Putamen (tissue), 1 donor: ENCODE data around the gene CD80.

ENCODE experiments used
- DNase-seq: peaks from one replicate; pipeline ENCODE4 v3.0.0-alpha.2; 2016; ENCODE audit warnings: low spot score

The CD80 gene

DNA sequence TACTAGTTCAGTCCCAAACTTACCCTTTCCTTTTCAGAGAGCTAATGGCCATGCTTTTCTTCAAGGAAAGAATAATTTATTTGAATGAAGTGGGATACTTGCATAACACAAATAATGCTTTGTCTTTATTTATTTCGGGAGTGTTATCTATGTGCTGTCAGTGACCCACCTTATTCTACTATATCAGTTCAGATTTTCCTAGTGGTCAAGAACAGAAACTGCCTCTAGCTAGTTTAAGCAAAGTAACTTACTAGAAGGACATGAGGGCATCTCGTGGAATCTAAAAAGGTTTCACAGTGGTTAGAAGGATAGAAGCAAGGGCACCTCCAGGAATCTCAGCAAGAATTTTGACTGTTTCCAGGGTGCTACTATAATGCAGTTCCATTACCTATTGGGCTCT lies 64.8 kb downstream of the CD80 start:
- no peak for DNase-seq

DNA sequence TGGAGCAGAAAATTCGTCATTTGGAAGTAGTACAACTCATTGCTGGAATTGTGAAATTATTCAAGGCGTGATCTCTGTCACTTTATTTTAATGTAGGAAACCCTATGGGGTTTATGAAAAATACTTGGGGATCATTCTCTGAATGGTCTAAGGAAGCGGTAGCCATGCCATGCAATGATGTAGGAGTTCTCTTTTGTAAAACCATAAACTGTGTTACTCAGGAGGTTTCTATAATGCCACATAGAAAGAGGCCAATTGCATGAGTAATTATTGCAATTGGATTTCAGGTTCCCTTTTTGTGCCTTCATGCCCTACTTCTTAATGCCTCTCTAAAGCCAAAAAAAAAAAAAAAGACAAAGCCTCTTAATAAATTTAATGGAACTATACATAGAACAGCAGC lies 66.6 kb downstream of the CD80 start:
- DNase-seq, result no peak

DNA sequence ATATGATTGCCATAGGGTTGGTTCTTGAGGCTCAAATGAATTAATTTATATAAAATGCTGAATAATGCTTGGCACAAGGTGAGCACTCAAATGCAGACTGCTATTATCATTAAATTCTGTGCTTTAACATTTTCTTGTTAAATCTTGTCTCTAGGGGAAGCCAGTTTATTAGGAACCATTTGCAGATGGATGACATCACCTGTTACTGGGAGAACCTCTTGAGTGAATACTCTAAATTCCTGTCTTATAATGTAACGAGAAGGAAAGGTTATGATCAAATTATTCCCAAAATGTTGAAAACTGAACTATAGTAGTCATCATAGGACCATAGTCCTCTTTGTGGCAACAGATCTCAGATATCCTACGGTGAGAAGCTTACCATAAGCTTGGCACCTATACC lies 67.3 kb downstream of the CD80 start:
- no peak for DNase-seq

DNA sequence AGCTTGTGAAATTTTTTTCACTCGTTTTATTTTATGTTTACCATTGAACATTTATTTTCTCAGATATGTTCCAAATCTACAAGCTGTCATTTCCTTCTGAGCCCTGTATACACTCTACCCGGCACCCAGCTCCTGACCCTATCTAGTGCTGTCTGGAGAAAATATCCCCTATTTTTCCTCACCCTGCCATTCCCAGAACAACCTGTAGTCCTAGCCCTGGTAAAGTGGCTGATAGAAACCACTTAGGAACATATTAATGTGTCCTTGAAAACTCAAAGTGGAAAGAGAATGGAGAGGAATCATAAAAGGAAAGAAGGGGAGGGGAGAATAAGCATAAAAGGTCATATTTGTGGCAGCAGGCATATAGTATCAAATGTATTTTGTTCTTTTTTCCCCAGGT lies 69.3 kb downstream of the CD80 start:
- no peak for DNase-seq

DNA sequence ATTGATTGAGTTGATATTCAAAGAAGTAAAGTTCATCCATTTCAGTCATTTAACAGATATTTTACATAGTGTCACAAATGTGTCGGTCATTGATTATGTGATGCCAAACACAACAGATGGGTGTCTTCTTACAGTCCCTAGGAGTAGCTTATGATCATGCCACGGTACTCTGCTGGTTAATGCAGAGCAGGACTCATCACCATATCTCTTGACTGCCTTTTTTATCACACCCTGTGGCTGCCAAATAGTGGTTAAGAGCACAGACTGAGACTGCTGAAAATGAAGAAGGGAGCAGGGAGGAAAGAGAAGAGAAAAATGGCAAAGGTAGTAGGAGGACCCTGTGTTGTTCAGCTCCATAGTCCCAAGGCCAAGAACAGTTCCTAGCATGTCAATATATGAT lies 73.9 kb downstream of the CD80 start:
- no peak for DNase-seq

DNA sequence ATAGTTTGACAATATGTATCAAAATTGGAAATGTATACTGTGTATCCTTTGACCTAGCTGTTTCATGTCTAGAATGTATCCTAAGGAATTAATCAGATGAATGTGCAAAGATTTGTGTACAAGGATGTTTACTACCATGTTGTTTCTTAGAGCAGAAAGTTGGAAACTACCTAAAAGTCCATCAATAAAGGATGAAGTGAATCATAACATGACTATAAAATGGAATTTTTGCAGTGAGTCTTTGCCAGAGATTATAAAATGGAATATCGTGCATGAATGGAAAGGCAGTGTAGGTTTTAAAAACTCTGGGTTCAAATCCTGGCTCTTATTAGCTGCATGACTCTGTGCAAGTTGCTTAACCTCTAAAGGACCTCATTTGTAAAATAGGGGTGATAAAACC lies 76.3 kb downstream of the CD80 start:
- DNase-seq, result no peak

DNA sequence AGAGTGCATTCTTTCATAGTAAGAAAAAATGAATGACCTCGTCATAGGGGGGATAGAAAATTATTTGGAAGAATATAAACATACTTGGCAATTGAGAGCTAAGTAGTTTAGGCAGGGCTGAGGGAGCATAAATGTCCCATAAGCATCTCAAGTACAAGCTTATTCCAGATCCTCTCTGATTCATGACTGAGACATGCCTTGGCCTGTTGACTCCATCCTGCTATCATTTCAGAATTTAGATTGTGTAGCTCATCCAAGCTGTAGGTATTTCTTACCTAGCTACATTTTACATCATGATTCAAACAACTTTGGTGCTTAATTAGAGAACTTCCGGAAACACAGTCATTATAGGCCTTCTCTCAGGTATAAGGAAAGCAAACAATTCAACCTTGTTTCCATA lies 78.3 kb downstream of the CD80 start:
- DNase-seq, result no peak
